Neural cell (in vitro differentiated cells): Measurements from ENCODE around the gene NR2F1-AS1.

Experiments
- EZH2 ChIP-seq: fragments of 200-600, 300-800 bp; shearing (Covaris generic), sonication (generic); IDR thresholded peaks from 2 replicates; pipeline ENCODE4 v1.6.1; 2014; ENCODE audit warnings: antibody characterized with exemption, low read length, borderline replicate concordance, mild to moderate bottlenecking; ENCODE audit not compliant: insufficient read depth, poor library complexity, severe bottlenecking
- POLR2AphosphoS5 ChIP-seq: IDR thresholded peaks from 2 replicates; pipeline ENCODE4 v1.6.1; 2012
- RAD21 ChIP-seq: fragments of 450-650 bp; conservative IDR thresholded peaks from 2 replicates; pipeline ENCODE4 v1.6.1; 2014; ENCODE audit warnings: antibody characterized with exemption, mild to moderate bottlenecking, moderate library complexity
- TF ChIP-seq, protein P1 (sequence below): fragments of 450-650 bp; IDR thresholded peaks from 2 replicates; pipeline ENCODE4 v1.5.1; 2014; ENCODE audit warnings: antibody characterized with exemption, mild to moderate bottlenecking, moderate library complexity; ENCODE audit not compliant: poor library complexity, severe bottlenecking

DNA sequence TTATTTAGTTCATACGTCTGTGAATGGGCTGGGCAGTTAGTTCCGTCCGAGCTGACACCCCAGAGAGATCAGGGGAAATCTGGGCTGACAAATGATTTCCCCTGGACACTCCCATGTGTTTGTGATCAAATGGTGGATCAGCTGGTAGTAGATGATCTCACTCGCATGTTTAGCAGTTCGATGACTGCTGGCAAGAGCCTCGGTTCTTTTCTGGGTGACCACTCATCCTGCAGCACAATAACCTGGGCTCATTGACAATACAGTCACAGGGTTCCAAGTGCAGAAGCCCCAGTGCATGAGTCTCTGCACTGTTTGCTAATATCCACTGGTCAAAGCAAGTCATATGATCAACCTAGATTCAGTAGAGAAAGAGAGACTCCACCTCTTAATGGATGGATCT lies 155.9 kb downstream of the NR2F1-AS1 start:
- TF ChIP-seq EZH2 (no peak), POLR2AphosphoS5 (no peak), RAD21 (no peak)
- TF ChIP-seq, protein P1, sequence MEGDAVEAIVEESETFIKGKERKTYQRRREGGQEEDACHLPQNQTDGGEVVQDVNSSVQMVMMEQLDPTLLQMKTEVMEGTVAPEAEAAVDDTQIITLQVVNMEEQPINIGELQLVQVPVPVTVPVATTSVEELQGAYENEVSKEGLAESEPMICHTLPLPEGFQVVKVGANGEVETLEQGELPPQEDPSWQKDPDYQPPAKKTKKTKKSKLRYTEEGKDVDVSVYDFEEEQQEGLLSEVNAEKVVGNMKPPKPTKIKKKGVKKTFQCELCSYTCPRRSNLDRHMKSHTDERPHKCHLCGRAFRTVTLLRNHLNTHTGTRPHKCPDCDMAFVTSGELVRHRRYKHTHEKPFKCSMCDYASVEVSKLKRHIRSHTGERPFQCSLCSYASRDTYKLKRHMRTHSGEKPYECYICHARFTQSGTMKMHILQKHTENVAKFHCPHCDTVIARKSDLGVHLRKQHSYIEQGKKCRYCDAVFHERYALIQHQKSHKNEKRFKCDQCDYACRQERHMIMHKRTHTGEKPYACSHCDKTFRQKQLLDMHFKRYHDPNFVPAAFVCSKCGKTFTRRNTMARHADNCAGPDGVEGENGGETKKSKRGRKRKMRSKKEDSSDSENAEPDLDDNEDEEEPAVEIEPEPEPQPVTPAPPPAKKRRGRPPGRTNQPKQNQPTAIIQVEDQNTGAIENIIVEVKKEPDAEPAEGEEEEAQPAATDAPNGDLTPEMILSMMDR = no peak
